ENCODE data around the gene TPCN1.

- TF ChIP-seq EZH2 (IDR thresholded peaks at IDR 0.05) (no peak), POLR2AphosphoS5 (IDR thresholded peaks at IDR 0.05; ENCODE audit: borderline replicate concordance, low read depth, low read length) (no peak), FOXP2 (optimal IDR thresholded peaks at IDR 0.05; ENCODE audit: control extremely low read depth, extremely low read length, insufficient read depth) (no peak)
Observed at GRCh38 chr12:113325916-113326315, 104.7 kb downstream of the TPCN1 start.
